ENCODE measurements around the gene RPS6KA2.

The RPS6KA2 gene

GRCh38 chr6:166467436-166468000, 159.5 kb downstream of the RPS6KA2 start:
- no peak for DNase-seq (ENCODE audit: low read depth)

DNA sequence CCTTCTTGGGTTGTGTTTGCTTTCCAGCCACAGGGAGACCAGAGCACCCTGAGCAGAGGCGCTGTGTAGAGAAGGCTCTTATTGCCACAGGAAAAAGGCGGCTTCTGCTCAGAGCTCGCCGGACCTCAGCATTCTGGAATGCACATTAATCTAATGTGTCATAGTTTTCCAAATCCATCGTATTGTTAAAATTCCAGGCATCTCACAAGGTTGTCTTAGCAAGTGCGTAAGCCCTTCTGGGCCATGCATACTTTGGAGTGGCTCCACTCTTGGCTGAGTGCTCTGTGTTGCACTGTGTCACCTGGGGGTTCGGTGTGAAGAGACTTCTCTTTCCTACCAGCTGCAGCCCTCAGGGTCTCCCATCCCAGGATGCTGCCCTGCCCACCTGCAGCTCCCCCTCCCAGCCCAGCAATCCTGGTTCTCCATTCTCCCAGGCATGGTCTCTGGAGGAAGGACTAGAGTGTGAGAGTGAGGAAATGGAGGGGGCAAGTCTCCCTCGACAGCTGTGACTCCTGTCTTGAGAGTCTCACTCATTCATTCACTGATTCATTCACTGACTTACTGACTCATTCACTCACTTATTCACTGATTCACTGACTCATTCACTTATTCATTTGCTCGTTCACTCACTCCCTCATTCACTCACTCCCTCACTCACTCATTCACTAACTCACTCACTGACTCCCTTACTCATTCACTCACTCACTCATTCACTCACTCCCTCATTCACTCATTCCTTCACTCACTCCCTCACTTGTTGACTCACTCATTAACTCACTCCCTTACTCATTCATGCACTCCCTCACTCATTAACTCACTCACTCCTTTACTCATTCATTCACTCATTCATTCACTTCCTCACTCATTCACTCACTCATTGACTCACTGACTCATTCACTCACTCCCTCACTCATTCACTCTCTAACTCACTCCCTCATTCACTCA, 160.6 kb downstream of the RPS6KA2 start:
- no peak for DNase-seq (ENCODE audit: low read depth)

- no peak for DNase-seq (ENCODE audit: low read depth)
Observed at GRCh38 chr6:166465671-166466087, 161.4 kb downstream of the RPS6KA2 start.

GRCh38 chr6:166465003-166465399, 162.1 kb downstream of the RPS6KA2 start:
- no peak for DNase-seq (ENCODE audit: low read depth)

DNA sequence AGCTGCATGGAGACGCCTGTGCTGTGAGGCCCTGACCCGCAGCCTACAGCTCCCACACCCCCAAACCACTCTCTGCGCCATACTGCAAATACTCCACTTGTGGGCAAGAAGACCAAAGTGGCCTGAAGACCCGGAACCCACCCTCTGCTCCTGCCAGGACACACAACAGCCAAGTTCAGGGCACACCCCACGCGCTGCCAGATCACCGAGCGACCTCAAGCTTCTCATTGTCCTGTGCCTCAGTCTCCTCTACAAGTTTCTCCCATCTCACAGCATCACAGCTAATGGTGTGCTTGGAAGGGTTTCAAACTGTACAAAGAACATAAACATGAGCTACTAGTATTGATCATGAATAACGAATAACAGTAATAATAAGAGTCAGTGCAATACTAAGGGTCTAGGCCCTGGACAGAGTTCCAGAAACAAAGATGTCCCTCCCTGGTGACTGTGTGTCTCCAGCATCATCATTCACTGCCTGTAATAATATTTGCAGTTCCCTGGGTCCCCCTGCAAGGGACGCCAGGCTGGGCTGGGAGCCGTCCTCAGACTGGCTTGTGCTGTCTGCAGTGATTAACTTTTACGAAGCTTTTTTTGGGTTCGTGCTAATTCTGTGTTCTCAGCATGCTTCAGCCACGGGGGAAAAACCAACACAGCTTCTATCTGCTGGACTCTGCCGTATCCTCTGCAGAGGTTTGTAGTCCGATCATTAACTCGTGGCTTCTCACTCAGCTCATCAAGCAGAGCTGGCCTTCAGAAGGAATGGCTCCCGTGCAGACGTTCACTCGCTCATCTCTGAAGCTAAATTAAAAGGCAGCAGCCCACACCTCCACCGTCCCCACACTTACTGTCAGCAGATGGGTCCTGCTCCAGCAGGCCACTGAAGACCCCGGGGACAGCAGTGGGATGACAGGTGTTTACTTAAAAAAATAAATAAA, 162.7 kb downstream of the RPS6KA2 start:
- no peak for DNase-seq (ENCODE audit: low read depth)

DNA sequence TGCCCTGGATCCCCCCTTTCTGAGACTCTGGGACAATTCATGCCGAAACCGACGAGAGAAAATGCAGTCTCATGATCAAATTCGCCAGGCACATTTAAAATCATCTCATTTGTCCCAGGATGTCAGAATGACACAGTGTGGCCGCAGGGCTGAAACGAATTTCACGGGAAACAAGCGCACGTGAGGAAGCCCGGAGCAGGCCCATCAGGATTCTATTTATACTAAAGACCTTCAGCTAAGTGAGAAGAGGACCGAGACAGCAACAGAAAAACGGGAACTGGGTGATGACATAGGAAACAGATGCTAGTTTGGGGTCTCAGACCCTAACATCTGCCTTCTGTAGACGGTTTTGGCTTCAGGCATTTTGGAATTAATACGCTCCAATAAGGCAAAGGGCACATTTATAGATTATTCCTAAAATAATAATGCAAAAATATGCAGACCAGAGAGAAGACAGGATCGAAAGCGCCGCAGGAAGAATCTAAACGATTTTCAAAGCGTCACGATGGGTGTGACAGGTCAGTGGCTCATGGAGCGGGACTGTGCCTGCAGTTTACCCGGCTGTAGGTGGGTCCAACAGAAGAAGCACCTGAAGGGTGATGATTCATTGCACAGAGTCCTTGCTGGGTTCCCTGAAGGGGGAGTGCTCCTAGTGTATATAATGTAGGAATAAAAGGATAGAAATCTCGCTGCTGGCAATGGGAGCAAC, 163.5 kb downstream of the RPS6KA2 start:
- no peak for DNase-seq (ENCODE audit: low read depth)

DNA sequence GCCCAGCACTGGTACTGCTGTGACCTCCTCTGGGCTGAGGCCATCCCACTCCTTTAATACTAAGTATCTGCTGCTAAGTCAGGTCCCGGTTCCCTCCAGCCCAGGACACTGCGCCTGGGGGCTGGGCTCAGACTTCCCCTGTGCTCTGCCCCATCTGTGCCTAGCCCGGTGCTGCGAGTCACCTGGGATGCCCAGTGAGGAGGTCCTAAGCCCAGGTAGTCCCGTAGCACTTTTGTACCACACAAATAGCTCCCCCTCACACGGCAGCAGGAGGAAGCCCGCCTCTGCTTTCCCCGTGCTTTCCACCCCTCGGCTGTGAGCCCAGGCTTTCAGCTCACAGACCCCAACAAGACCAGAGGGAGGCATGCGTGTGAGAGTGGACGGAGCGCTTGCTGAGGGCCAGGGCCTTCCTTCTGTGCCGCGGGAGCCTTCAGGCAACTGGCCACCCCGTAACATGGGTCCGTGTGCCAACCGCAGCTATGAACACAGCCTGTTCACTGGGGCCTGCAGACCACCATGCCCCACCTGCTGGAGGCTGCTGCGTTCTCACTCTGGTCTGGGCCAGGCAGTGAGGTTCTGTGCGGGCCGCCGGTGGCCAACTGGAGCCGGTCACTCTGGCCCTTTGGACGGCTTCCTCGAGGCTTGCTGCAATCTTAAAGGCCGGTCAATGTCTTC, 164.5 kb downstream of the RPS6KA2 start:
- no peak for DNase-seq (ENCODE audit: low read depth)

DNA sequence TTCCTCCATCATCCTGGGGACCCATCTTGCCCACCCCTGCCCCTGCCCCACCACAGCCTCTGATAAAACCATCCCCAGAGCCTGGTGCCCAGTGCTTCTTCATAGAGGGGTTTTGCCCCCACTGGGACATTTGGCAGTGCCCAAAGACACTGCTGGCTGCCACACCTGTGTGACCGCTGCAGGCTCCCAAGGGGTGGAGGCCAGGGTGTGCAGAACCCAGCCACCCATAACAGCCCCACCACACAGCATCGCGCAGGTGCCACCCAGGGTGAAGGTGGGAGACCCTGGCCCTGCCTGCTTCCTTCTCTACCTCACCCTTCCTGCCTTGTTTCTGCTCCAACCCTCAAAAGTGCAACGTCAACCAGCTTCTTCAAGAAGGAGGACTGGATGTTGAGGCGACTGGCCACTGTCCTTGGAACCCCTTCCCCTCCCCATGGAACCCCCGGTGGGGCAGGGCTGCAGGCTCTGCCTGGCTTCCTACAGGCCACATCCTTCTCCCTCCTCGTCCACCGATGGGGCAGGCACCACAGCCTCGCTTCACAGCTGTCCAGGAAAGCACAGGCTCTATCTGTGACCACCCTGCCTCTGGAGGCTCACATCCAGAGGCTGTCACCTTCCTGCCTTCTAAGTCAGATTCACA, 165.1 kb downstream of the RPS6KA2 start:
- no peak for DNase-seq (ENCODE audit: low read depth)

GRCh38 chr6:166460473-166461437, 166.3 kb downstream of the RPS6KA2 start:
- no peak for DNase-seq (ENCODE audit: low read depth)

DNA sequence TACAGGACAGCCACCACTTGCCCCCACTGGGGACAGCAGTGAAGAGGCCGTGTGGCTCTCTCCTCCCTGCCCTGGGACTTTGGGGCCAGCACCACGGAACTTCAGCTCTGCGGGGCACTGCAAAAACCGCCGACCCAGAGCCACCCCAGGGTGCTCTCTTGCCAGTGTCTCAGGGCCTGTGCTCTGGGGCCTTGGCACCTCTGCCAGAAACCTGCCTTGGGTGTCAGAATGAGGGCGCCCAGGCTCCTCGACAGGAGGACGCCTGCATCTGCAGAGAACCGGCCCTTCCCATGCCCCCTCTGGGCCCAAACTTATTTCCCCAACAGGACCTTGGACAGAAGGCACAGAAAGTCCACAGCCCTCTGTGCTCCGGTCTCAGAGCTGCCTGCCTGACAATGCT, 167.1 kb downstream of the RPS6KA2 start:
- DNase-seq (ENCODE audit: low read depth): no peak

- no peak for DNase-seq (ENCODE audit: low read depth)
Observed at GRCh38 chr6:166459272-166459671, 167.8 kb downstream of the RPS6KA2 start.

DNA sequence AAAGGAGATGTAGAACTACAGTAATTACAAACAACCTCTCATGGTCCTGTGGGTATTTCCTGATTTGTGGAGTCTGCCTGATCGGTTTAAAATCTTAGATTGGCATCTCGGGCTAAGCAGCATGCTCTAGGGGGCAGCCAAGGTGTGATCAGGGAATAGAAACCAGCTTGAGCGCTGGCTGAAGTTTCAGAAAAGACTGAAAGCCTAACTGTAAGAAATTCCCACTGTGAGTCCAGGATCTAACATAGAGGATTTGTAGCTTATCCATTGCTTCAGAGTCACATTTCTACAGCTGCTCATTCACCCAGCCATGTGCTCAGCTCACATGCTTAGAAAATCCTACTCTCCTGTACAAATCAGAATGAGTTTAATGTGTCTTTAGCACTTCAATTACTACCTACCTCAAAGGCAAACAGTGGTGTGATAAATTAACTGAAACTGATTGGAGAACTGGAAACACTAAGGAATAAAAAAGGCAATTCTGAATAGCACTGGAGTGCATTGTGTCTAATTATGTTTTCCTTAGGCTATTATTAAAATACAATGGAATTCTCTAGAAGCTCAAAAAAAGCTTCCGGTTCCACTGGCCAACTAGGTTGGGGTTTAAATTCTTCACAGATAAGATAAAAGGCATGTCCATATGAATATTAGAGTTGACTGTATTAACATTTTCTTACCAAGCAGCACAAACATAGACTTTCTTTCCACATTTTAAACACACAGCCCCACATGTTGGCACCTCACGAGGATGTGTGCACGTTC, 170.5 kb downstream of the RPS6KA2 start:
- no peak for DNase-seq (ENCODE audit: low read depth)

DNA sequence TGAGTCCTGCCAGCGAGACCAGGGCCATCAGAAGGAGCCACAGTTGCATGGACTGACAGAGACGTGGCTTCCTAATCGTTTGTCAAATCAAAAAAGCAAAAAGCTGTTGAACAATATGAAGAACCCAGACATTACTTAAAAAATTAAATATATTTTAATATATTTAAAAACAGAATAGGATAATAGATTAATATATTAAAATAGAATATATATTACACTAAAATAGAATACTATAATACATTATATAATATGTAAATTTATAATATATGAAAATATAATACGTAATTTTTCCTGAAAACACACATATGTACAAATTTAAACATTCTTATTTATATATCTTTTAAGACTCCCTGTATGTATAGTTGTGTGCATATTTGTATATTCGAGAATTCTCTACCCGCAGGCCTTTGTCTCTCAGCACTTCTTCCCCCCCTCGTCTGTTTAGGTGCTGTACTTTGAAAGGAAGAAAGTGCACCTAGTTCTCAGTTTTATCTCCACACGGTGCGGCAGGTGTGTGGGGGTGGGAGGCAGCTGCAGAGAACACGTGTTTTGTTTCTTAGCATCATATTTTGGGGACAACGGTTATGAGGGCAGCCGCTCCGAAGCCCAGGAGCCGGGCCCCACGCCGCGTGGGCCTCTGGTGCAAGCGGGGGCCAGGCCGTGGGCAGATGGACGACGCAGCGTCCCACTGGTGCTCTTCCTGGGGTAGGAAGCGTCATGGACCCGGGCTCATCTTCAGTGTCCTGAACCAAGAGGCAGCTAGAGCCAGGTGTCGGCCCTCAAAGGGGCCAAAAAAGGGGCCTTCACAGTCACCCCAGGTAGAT, 172.1 kb downstream of the RPS6KA2 start:
- no peak for DNase-seq (ENCODE audit: low read depth)

GRCh38 chr6:166453651-166454050, 173.4 kb downstream of the RPS6KA2 start:
- no peak for DNase-seq (ENCODE audit: low read depth)

- DNase-seq (ENCODE audit: low read depth): no peak
Observed at GRCh38 chr6:166450167-166450873, 176.7 kb downstream of the RPS6KA2 start.

- DNase-seq (ENCODE audit: low read depth): no peak
Observed at GRCh38 chr6:166449641-166450040, 177.4 kb downstream of the RPS6KA2 start.

GRCh38 chr6:166449036-166449435, 178.0 kb downstream of the RPS6KA2 start:
- DNase-seq (ENCODE audit: low read depth): no peak
